ENCODE results near the gene CYREN.

CYREN gene

DNA sequence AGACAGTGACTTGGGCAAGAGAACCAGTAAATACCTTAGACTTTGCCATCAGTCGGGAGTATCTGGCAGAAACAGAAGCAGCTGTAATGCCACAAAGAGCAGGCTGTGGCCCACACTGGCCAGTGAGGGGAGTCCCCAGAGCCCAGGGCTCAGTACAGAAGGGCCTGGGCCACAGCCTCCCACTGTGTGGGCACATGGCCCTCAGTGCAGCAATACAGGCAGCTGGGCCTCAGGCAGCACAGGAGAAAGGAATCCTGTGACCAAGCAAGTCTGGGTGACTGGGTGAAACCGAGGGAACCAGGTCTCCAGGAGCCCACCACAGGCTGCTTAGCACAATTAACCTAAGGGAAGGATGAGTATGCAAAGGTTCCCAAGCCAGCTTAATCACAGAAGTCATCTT lies 26.8 kb upstream of the CYREN start:
- DNase-seq (ENCODE audit: low read depth, low spot score), result no peak

GRCh38 chr7:135195968-135196629 lies 25.6 kb upstream of the CYREN start:
- DNase-seq (ENCODE audit: low read depth, low spot score), result no peak

- DNase-seq (ENCODE audit: low read depth, low spot score), result no peak
Observed at GRCh38 chr7:135195156-135195555, 24.6 kb upstream of the CYREN start.

- no peak for DNase-seq (ENCODE audit: low read depth, low spot score)
Observed at GRCh38 chr7:135194494-135195095, 24.1 kb upstream of the CYREN start.

DNA sequence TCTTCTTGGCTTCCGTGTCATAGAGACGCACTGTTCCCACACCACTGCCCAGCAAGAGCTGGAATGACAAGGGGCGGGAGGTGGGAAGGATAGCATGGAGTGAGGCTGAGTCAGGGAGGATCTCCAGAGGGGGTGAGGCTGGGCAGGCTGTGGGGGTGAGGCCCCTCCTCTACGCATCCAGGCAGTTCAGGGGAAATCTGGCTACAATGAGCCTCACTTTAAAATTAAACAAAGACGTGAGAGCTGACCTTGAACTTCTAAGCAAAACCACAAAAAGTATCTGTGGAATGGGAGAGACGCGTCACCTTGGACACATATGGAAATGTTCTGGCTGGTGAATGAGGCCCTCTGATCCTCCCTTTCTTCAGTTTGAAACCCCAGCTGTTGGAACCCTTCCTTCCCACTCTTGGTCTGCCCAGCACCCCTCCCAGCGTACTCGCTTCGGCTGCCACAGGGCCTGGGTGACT lies 23.1 kb upstream of the CYREN start:
- DNase-seq (ENCODE audit: low read depth, low spot score), result no peak

GRCh38 chr7:135192914-135193536 lies 22.5 kb upstream of the CYREN start:
- no peak for DNase-seq (ENCODE audit: low read depth, low spot score)

DNA sequence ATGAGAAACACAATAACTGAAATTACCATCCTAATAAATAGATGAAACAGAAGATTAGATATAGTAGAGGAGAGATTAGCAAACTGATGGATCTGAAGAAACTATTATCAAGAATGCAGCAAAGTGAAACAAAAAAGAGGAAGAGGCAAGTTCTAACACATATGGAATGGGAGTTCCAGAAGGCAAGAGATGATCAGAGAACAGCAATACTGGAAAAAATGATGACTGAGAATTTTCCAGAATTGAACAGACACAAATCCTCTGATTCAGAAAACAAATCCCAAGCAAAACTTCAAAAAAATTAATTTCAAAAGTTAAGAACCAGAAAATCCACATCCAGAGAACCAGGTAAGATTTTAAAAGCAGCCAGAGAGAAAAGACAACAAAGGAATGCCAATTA lies 20.2 kb upstream of the CYREN start:
- DNase-seq (ENCODE audit: low read depth, low spot score), result no peak

GRCh38 chr7:135189961-135190360 lies 19.5 kb upstream of the CYREN start:
- DNase-seq (ENCODE audit: low read depth, low spot score), result no peak

GRCh38 chr7:135189221-135189662 lies 18.7 kb upstream of the CYREN start:
- no peak for DNase-seq (ENCODE audit: low read depth, low spot score)

- no peak for DNase-seq (ENCODE audit: low read depth, low spot score)
Observed at GRCh38 chr7:135188298-135188984, 17.9 kb upstream of the CYREN start.

DNA sequence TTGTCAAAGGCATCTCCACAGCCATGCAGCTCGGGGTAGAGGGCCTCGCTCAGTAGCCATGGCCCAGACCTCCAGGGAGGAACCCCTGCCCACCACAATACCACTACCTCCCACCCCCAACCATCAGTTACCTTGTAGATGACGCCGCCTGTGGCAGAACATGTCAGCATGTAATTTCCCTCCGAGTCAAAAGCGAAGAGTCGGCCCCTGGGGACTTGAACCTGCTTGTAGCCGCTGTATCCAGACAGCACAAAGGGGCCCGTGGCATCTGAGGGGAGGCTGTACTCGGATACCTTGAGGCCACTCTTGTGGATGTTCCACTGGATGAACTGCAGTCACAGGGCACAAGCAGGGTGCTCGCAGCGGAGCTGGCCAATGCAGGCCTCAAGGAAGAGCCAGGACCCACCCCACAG lies 16.3 kb upstream of the CYREN start:
- no peak for DNase-seq (ENCODE audit: low read depth, low spot score)

GRCh38 chr7:135186261-135186540 lies 15.7 kb upstream of the CYREN start:
- no peak for DNase-seq (ENCODE audit: low read depth, low spot score)

GRCh38 chr7:135185471-135186260 lies 15.2 kb upstream of the CYREN start:
- DNase-seq (ENCODE audit: low read depth, low spot score), result no peak

DNA sequence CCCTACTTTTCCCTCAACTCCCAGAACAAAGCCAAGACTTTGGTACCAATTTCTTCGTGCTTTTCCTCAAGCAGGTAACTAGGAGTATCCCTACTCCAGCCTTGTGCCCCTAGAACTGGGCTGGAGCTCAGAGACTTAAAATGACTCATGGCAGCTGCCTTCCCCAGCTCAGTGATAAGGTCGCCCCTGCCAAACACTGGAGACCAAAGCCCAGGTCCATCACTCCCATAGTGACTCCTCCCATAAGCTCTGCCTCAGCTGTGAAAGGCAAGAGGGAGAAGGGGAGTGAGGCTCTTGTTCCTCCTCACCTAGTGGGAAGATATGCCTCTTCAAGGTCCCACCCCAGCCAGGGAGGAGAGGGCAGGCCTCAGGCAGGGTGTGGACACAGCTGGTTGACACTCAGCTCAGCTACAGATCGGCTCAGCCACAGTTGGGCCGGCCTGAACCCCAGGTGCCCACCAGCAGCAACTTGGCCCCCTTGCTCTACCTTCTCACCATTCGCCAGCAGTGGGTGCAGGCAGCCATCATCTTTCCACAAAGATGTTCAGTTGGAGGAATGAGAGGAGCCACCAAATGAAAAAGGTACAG lies 13.8 kb upstream of the CYREN start:
- no peak for DNase-seq (ENCODE audit: low read depth, low spot score)

GRCh38 chr7:135183478-135183877 lies 13.0 kb upstream of the CYREN start:
- DNase-seq (ENCODE audit: low read depth, low spot score), result no peak

DNA sequence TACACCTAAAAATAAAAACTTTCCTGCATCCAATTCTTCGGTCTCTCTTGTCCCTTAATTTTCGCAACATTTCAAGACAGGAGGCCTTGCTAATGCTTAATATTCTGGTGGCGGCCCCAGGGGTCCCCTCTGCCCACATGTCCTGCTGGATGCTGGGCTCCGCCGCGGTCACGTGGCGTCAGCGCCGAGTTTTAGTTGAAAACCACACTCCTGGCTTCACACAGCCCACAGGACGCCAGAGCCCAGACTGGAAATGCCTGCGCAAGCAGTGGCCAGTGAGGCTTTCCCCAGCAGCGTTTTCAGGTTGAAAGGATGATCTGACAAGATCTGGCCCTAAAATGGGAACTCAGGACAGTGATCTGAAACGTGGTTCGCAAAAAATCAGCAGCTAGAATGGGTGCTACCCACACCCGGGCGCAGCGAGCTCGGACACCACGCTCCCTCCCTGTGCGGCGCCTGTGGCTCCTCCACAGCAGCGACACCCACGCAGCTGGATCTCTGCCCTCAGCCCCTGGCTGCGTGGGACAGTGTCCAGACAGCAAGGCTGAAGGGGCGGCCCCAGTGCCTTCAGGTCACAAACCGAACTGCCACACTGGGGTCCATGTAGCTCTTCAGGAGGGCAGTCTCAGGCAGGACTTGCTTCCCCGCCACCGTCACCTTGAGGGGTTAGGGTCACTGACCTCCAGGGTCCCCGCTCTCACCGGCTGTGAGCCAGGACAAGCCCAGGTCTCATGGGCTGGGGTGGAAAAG lies 11.6 kb upstream of the CYREN start:
- DNase-seq (ENCODE audit: low read depth, low spot score), result no peak

GRCh38 chr7:135181261-135181928 lies 10.9 kb upstream of the CYREN start:
- DNase-seq (ENCODE audit: low read depth, low spot score), result no peak

DNA sequence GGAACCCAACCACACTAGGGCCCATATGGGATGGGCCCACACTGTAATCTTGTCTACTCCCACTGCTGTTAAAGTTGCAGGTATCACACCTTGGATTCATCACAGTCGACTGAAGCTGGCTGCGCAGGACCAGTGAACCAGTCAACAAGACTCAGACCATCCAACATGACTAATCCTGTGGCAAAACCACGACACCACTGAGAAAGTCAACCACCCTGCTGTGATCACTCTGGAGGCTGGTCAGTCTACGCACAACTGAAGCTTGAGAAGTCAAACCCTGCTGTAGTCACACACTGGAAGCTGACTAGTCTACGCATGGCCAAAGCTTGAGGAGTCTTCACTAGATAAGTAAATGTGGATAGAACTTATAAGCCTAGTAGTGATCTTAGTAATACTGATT lies 9.6 kb upstream of the CYREN start:
- DNase-seq (ENCODE audit: low read depth, low spot score), result no peak

DNA sequence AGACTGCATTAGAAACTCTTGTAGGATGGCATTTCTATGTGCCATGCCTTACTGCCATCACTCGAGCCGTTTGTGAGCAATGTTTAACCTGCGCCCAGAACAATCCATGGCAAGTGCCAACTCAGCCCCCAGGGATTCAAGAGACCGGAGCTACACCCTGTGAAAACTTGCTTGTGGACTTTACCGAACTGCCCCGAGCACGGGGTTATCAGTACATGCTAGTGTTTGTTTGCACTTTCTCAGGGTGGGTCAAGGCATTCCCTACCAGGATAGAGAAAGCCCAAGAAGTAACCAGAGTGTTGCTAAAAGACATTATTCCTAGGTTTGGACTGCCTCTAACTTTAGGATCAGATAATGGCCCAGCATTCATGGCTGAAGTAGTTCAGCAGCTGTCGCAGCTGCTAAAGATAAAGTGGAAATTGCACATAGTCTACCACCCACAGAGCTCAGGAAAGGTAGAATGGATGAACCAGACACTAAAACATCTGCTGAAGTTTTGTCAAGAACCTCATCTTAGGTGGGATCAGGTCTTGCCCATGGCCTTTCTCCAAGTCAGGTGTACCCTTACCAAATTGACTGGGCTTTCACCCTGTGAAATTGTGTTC lies 8.9 kb upstream of the CYREN start:
- DNase-seq (ENCODE audit: low read depth, low spot score), result no peak

GRCh38 chr7:135178364-135178763 lies 7.9 kb upstream of the CYREN start:
- DNase-seq (ENCODE audit: low read depth, low spot score), result no peak
